WTC11 (cell line): ENCODE data around the gene PSMB9.

Experiments
- CREM ChIP-seq: sonication (generic); formaldehyde crosslinking; IDR thresholded peaks from 2 replicates; pipeline ENCODE4 v1.8.1; 2022; ENCODE audit warnings: mild to moderate bottlenecking, missing genetic modification reagents, moderate library complexity
- FOXK1 ChIP-seq: sonication (generic); formaldehyde crosslinking; IDR thresholded peaks from 2 replicates; pipeline ENCODE4 v1.8.0; 2022; ENCODE audit warnings: mild to moderate bottlenecking, moderate library complexity, missing genetic modification reagents
- KAT7 ChIP-seq: sonication (generic); formaldehyde crosslinking; IDR thresholded peaks from 2 replicates; pipeline ENCODE4 v1.8.1; 2023; ENCODE audit warnings: missing genetic modification reagents, mild to moderate bottlenecking, borderline replicate concordance
- TF ChIP-seq, protein P1 (sequence below): sonication (generic); formaldehyde crosslinking; conservative IDR thresholded peaks from 2 replicates; pipeline ENCODE4 v1.8.1; 2023; ENCODE audit warnings: mild to moderate bottlenecking, low read depth, missing genetic modification reagents, moderate library complexity
- TF ChIP-seq, protein P2 (sequence below): fragments of 200-600 bp; IDR thresholded peaks from 2 replicates; pipeline ENCODE4 v1.8.0; 2022; ENCODE audit warnings: antibody characterized with exemption
- TF ChIP-seq, protein P3 (sequence below): sonication (generic); formaldehyde crosslinking; IDR thresholded peaks from 2 replicates; pipeline ENCODE4 v1.8.0; 2023; ENCODE audit warnings: missing genetic modification reagents

DNA sequence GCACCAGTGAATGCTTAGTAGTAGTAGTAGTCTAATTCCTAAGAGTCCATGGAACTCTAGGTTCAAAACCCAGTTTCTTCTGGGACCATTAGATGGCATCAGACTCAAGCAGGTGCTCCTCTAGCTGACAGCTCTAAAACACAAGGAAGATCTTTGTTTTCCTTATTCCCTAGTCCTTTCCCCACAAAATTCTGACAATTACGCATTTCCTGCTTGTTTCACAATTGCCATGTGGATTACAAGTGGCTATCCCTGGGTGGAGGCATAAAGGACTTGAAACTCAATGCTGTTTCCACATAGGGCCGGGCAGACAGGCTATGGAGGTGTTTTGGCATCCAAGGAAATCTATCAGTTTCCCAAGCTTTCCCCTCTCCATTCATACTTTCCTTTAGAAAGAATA lies 28.0 kb upstream of the PSMB9 start:
- TF ChIP-seq, protein P1, sequence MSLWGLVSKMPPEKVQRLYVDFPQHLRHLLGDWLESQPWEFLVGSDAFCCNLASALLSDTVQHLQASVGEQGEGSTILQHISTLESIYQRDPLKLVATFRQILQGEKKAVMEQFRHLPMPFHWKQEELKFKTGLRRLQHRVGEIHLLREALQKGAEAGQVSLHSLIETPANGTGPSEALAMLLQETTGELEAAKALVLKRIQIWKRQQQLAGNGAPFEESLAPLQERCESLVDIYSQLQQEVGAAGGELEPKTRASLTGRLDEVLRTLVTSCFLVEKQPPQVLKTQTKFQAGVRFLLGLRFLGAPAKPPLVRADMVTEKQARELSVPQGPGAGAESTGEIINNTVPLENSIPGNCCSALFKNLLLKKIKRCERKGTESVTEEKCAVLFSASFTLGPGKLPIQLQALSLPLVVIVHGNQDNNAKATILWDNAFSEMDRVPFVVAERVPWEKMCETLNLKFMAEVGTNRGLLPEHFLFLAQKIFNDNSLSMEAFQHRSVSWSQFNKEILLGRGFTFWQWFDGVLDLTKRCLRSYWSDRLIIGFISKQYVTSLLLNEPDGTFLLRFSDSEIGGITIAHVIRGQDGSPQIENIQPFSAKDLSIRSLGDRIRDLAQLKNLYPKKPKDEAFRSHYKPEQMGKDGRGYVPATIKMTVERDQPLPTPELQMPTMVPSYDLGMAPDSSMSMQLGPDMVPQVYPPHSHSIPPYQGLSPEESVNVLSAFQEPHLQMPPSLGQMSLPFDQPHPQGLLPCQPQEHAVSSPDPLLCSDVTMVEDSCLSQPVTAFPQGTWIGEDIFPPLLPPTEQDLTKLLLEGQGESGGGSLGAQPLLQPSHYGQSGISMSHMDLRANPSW (CRISPR knock-in tag): no peak
- TF ChIP-seq CREM (CRISPR knock-in tag) (no peak), KAT7 (CRISPR knock-in tag) (no peak), FOXK1 (CRISPR knock-in tag) (no peak)
- TF ChIP-seq, protein P2, sequence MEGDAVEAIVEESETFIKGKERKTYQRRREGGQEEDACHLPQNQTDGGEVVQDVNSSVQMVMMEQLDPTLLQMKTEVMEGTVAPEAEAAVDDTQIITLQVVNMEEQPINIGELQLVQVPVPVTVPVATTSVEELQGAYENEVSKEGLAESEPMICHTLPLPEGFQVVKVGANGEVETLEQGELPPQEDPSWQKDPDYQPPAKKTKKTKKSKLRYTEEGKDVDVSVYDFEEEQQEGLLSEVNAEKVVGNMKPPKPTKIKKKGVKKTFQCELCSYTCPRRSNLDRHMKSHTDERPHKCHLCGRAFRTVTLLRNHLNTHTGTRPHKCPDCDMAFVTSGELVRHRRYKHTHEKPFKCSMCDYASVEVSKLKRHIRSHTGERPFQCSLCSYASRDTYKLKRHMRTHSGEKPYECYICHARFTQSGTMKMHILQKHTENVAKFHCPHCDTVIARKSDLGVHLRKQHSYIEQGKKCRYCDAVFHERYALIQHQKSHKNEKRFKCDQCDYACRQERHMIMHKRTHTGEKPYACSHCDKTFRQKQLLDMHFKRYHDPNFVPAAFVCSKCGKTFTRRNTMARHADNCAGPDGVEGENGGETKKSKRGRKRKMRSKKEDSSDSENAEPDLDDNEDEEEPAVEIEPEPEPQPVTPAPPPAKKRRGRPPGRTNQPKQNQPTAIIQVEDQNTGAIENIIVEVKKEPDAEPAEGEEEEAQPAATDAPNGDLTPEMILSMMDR: no peak
- TF ChIP-seq, protein P3, sequence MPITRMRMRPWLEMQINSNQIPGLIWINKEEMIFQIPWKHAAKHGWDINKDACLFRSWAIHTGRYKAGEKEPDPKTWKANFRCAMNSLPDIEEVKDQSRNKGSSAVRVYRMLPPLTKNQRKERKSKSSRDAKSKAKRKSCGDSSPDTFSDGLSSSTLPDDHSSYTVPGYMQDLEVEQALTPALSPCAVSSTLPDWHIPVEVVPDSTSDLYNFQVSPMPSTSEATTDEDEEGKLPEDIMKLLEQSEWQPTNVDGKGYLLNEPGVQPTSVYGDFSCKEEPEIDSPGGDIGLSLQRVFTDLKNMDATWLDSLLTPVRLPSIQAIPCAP (CRISPR knock-in tag): no peak
